GDM1 (cell line): ENCODE results near the gene LITAF.
"Not testable (repeated sequence)": the region's sequence is repeated elsewhere in the genome, so short reads cannot be mapped to it uniquely, and the experiment has no call there.

Experiments
- DNase-seq: peaks from one replicate; lab custom pipeline; 2025; lab: John Stamatoyannopoulos, UW

Gene LITAF

GRCh38 chr16:11597235-11598095, 10.7 kb upstream of the LITAF start:
- peak; percentile 27 for DNase-seq

GRCh38 chr16:11596572-11597226, 10.0 kb upstream of the LITAF start:
- DNase-seq: no peak

GRCh38 chr16:11593581-11593980, 6.9 kb upstream of the LITAF start:
- no peak for DNase-seq

- DNase-seq: not testable (repeated sequence)
These were observed 6.4 kb upstream of the LITAF start for GRCh38 chr16:11593076-11593475.

- not testable (repeated sequence) for DNase-seq
These were observed 4.9 kb upstream of the LITAF start for GRCh38 chr16:11591630-11592029.

- no peak for DNase-seq
These were observed 2.5 kb upstream of the LITAF start for GRCh38 chr16:11589198-11589550.

- DNase-seq: no peak
These were observed 1.8 kb upstream of the LITAF start for GRCh38 chr16:11588321-11589197.

- DNase-seq: no peak
These were observed 1.0 kb upstream of the LITAF start for GRCh38 chr16:11587643-11588247.

GRCh38 chr16:11586378-11586855, 302 bp downstream of the LITAF start:
- DNase-seq: no peak

GRCh38 chr16:11585460-11586377, 1.0 kb downstream of the LITAF start:
- DNase-seq: no peak

GRCh38 chr16:11583889-11584565, 2.7 kb downstream of the LITAF start:
- DNase-seq: no peak

GRCh38 chr16:11583166-11583565, 3.6 kb downstream of the LITAF start:
- DNase-seq: no peak

GRCh38 chr16:11582157-11582814, 4.4 kb downstream of the LITAF start:
- DNase-seq: no peak

GRCh38 chr16:11581678-11582077, 5.0 kb downstream of the LITAF start:
- DNase-seq: no peak

- DNase-seq: no peak
These were observed 6.2 kb downstream of the LITAF start for GRCh38 chr16:11580451-11581086.

GRCh38 chr16:11577290-11577660, 9.4 kb downstream of the LITAF start:
- not testable (repeated sequence) for DNase-seq

- DNase-seq: no peak
These were observed 10.1 kb downstream of the LITAF start for GRCh38 chr16:11576427-11577289.

GRCh38 chr16:11575223-11575589, 11.5 kb downstream of the LITAF start:
- DNase-seq: no peak
